HEK293T (cell line): ENCODE data around the gene SLC45A3.

Experiments used
- ARNT ChIP-seq: fragments of 450-650 bp; IDR thresholded peaks from 2 replicates; pipeline ENCODE4 v1.6.1; 2017; ENCODE audit warnings: mild to moderate bottlenecking
- ELF4 ChIP-seq: fragments of 450-650 bp; IDR thresholded peaks from 2 replicates; pipeline ENCODE4 v1.6.1; 2017; ENCODE audit warnings: antibody characterized with exemption
- FOXA1 ChIP-seq: fragments of 450-650 bp; IDR thresholded peaks from 2 replicates; pipeline ENCODE4 v1.6.1; 2016; ENCODE audit warnings: mild to moderate bottlenecking
- FOXK2 ChIP-seq: fragments of 450-650 bp; IDR thresholded peaks from 2 replicates; pipeline ENCODE4 v1.6.1; 2016; ENCODE audit warnings: mild to moderate bottlenecking
- FOXM1 ChIP-seq: fragments of 450-650 bp; IDR thresholded peaks from 2 replicates; pipeline ENCODE4 v1.6.1; 2017; ENCODE audit warnings: mild to moderate bottlenecking, borderline replicate concordance
- HDGF ChIP-seq: fragments of 450-650 bp; IDR thresholded peaks from 2 replicates; pipeline ENCODE4 v1.6.1; 2017; ENCODE audit warnings: antibody characterized with exemption, borderline replicate concordance
- L3MBTL2 ChIP-seq: fragments of 450-650 bp; conservative IDR thresholded peaks from 2 replicates; pipeline ENCODE4 v1.6.1; 2016; ENCODE audit warnings: mild to moderate bottlenecking
- LEF1 ChIP-seq: fragments of 450-650 bp; IDR thresholded peaks from 2 replicates; pipeline ENCODE4 v1.6.1; 2017; ENCODE audit warnings: mild to moderate bottlenecking, borderline replicate concordance
- NFRKB ChIP-seq: fragments of 450-650 bp; IDR thresholded peaks from 2 replicates; pipeline ENCODE4 v1.6.1; 2016; ENCODE audit warnings: mild to moderate bottlenecking, moderate library complexity
- SP1 ChIP-seq: fragments of 450-650 bp; IDR thresholded peaks from 2 replicates; pipeline ENCODE4 v1.6.1; 2017
- SUZ12 ChIP-seq: fragments of 450-650 bp; IDR thresholded peaks from 2 replicates; pipeline ENCODE4 v1.6.1; 2016; ENCODE audit warnings: mild to moderate bottlenecking
- ZNF384 ChIP-seq: fragments of 450-650 bp; IDR thresholded peaks from 2 replicates; pipeline ENCODE4 v1.6.1; 2016

DNA sequence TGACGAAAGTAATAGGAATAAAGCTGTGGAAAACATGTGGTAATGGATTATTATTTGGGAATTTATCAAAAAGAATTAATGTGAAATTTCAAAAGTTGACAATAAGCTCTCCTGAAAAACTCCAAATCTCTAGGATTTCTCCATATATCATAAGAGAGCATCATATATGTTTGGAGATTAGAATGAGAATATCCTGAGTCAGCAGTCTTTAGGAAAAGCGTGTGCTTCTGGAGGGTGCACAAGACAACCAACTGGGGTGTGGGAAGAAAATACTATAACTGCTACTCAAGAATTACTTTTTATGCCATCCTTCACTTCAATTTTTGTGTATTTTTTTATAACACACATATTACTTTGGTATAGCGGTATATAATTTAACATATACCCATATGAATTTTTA, 68.2 kb downstream of the SLC45A3 start:
- TF ChIP-seq L3MBTL2 = no peak
- TF ChIP-seq FOXM1 = no peak
- no peak for TF ChIP-seq FOXA1
- TF ChIP-seq NFRKB = no peak
- TF ChIP-seq ARNT = no peak
- no peak for TF ChIP-seq SUZ12
- no peak for TF ChIP-seq FOXK2
- TF ChIP-seq ELF4 = no peak
- TF ChIP-seq SP1 = no peak
- TF ChIP-seq ZNF384 = no peak
- no peak for TF ChIP-seq HDGF
- no peak for TF ChIP-seq LEF1
